ENCODE measurements around the gene ARHGAP33. TPM values are rescaled to one million over a fixed set of nuclear protein-coding genes. Genes with fewer than 3 reads are reported as not detected.

Gene ARHGAP33
- polyA plus RNA-seq, 1 donor from 2014 or later: 20.5 TPM

GRCh38 chr19:35788205-35788960, 13.0 kb downstream of the ARHGAP33 start:
- Histone ChIP-seq H3K27ac (ENCODE audit: low read length) (no peak overlapping the region), H3K4me3 (ENCODE audit: low read length) (no peak overlapping the region), H3K27me3 (ENCODE audit: insufficient read depth, low read depth, low read length) (no peaks in the 10 kb centered on the region), H4K20me1 (ENCODE audit: insufficient read depth) (no peaks in the 10 kb centered on the region), H3K9me2 (ENCODE audit: insufficient read depth, low read length) (no peaks in the 10 kb centered on the region), H3K4me2 (ENCODE audit: low read length) (no peak overlapping the region), H3K9ac (ENCODE audit: low read length) (no peak overlapping the region), H3K9me3 (ENCODE audit: low read length) (no peaks in the 10 kb centered on the region), H3K79me2 (replicated peaks; ENCODE audit: insufficient read depth, low read length) (no peaks in the 10 kb centered on the region), H2AFZ (ENCODE audit: low read depth, low read length) (no peak overlapping the region), H3F3A (ENCODE audit: insufficient read depth, low read length, poor library complexity, severe bottlenecking) (no peaks in the 10 kb centered on the region), H3K36me3 (ENCODE audit: insufficient read depth, low read length) (no peaks in the 10 kb centered on the region)
- no peak for TF ChIP-seq EP300 (conservative IDR thresholded peaks at IDR 0.05; ENCODE audit: poor library complexity, severe bottlenecking)
- no peak for TF ChIP-seq SMC3 (conservative IDR thresholded peaks at IDR 0.05; ENCODE audit: poor library complexity)
- no peak for TF ChIP-seq REST (IDR thresholded peaks at IDR 0.05; ENCODE audit: borderline replicate concordance)
- no peak for TF ChIP-seq RAD21 (conservative IDR thresholded peaks at IDR 0.05)
- TF ChIP-seq POLR2AphosphoS5 (IDR thresholded peaks at IDR 0.05): no peak
- no peak for TF ChIP-seq EZH2 (IDR thresholded peaks at IDR 0.05; ENCODE audit: borderline replicate concordance, insufficient read depth, low read length, poor library complexity, severe bottlenecking)
- TF ChIP-seq TAF1 (IDR thresholded peaks at IDR 0.05; ENCODE audit: low read depth): no peak
- TF ChIP-seq CTCF (IDR thresholded peaks at IDR 0.05; ENCODE audit: poor library complexity, severe bottlenecking): no peak
- no peak for TF ChIP-seq MXI1 (conservative IDR thresholded peaks at IDR 0.05; ENCODE audit: poor library complexity, severe bottlenecking)

- TF ChIP-seq RAD21 (conservative IDR thresholded peaks at IDR 0.05) (no peak), MXI1 (conservative IDR thresholded peaks at IDR 0.05; ENCODE audit: poor library complexity, severe bottlenecking) (no peak), SMC3 (conservative IDR thresholded peaks at IDR 0.05; ENCODE audit: poor library complexity) (no peak), CTCF (IDR thresholded peaks at IDR 0.05; ENCODE audit: poor library complexity, severe bottlenecking) (no peak), REST (IDR thresholded peaks at IDR 0.05; ENCODE audit: borderline replicate concordance) (no peak), POLR2AphosphoS5 (IDR thresholded peaks at IDR 0.05) (no peak), EP300 (conservative IDR thresholded peaks at IDR 0.05; ENCODE audit: poor library complexity, severe bottlenecking) (no peak), EZH2 (IDR thresholded peaks at IDR 0.05; ENCODE audit: borderline replicate concordance, insufficient read depth, low read length, poor library complexity, severe bottlenecking) (no peak), TAF1 (IDR thresholded peaks at IDR 0.05; ENCODE audit: low read depth) (no peak)
- Histone ChIP-seq H3K9me2 (ENCODE audit: insufficient read depth, low read length) (no peaks in the 10 kb centered on the region), H3K36me3 (ENCODE audit: insufficient read depth, low read length) (no peaks in the 10 kb centered on the region), H3K9ac (ENCODE audit: low read length) (no peak overlapping the region), H3K27me3 (ENCODE audit: insufficient read depth, low read depth, low read length) (no peaks in the 10 kb centered on the region), H3K4me2 (ENCODE audit: low read length) (no peak overlapping the region), H2AFZ (ENCODE audit: low read depth, low read length) (no peak overlapping the region), H3F3A (ENCODE audit: insufficient read depth, low read length, poor library complexity, severe bottlenecking) (no peaks in the 10 kb centered on the region), H3K27ac (ENCODE audit: low read length) (no peak overlapping the region), H4K20me1 (ENCODE audit: insufficient read depth) (no peaks in the 10 kb centered on the region), H3K79me2 (replicated peaks; ENCODE audit: insufficient read depth, low read length) (no peaks in the 10 kb centered on the region), H3K9me3 (ENCODE audit: low read length) (no peaks in the 10 kb centered on the region), H3K4me3 (ENCODE audit: low read length) (no peak overlapping the region)
Measured at GRCh38 chr19:35789195-35789977, 14.0 kb downstream of the ARHGAP33 start.
